HG02678 (cell line): Measurements from ENCODE around the gene JAZF1.

ENCODE experiments used
- ATAC-seq: cut with Tn5 transposase; IDR thresholded peaks from one replicate; pipeline ENCODE4 v1.9.1; 2021; ENCODE audit warnings: mild to moderate bottlenecking, moderate library complexity; ENCODE audit not compliant: unreplicated experiment

Gene JAZF1

GRCh38 chr7:28180364-28181147 is at the start of gene JAZF1:
TSS of gene JAZF1 (minus strand) at chr7:28180795.
- ATAC-seq = peak; percentile 7

- ATAC-seq = no peak
Measured at GRCh38 chr7:28230261-28230660, 49.7 kb upstream of the JAZF1 start.

GRCh38 chr7:28228396-28228795 is 47.8 kb upstream of the JAZF1 start:
- ATAC-seq = no peak

GRCh38 chr7:28226003-28226402 is 45.4 kb upstream of the JAZF1 start:
- no peak for ATAC-seq

GRCh38 chr7:28225576-28225975 is 45.0 kb upstream of the JAZF1 start:
- no peak for ATAC-seq

- ATAC-seq = no peak
Measured at GRCh38 chr7:28224675-28225074, 44.1 kb upstream of the JAZF1 start.

GRCh38 chr7:28224172-28224571 is 43.6 kb upstream of the JAZF1 start:
- no peak for ATAC-seq

GRCh38 chr7:28222636-28223035 is 42.0 kb upstream of the JAZF1 start:
- no peak for ATAC-seq

- no peak for ATAC-seq
Measured at GRCh38 chr7:28219793-28220192, 39.2 kb upstream of the JAZF1 start.

- ATAC-seq = no peak
Measured at GRCh38 chr7:28217143-28217542, 36.5 kb upstream of the JAZF1 start.

GRCh38 chr7:28211006-28211405 is 30.4 kb upstream of the JAZF1 start:
- ATAC-seq = no peak

- ATAC-seq = no peak
Measured at GRCh38 chr7:28208506-28208905, 27.9 kb upstream of the JAZF1 start.

GRCh38 chr7:28207486-28208158 is 27.0 kb upstream of the JAZF1 start:
- ATAC-seq = no peak

- no peak for ATAC-seq
Measured at GRCh38 chr7:28205506-28205905, 24.9 kb upstream of the JAZF1 start.

GRCh38 chr7:28203508-28204240 is 23.1 kb upstream of the JAZF1 start:
- no peak for ATAC-seq

- ATAC-seq = no peak
Measured at GRCh38 chr7:28202222-28202621, 21.6 kb upstream of the JAZF1 start.

- ATAC-seq = no peak
Measured at GRCh38 chr7:28201131-28201530, 20.5 kb upstream of the JAZF1 start.

- no peak for ATAC-seq
Measured at GRCh38 chr7:28200598-28200997, 20.0 kb upstream of the JAZF1 start.

- no peak for ATAC-seq
Measured at GRCh38 chr7:28199021-28199510, 18.5 kb upstream of the JAZF1 start.

GRCh38 chr7:28195910-28196620 is 15.5 kb upstream of the JAZF1 start:
- no peak for ATAC-seq
